NCI-H345 treated with DMSO at 0.1 percent for 48 hours (cell line): ENCODE results near the gene C1orf105.
"Not testable (repeated sequence)": the region's sequence is repeated elsewhere in the genome, so short reads cannot be mapped to it uniquely, and the experiment has no call there.

Experiments
- DNase-seq: peaks from one replicate; lab custom pipeline; 2025; ENCODE audit not compliant: unreplicated experiment; lab: John Stamatoyannopoulos, UW

The C1orf105 gene

DNA sequence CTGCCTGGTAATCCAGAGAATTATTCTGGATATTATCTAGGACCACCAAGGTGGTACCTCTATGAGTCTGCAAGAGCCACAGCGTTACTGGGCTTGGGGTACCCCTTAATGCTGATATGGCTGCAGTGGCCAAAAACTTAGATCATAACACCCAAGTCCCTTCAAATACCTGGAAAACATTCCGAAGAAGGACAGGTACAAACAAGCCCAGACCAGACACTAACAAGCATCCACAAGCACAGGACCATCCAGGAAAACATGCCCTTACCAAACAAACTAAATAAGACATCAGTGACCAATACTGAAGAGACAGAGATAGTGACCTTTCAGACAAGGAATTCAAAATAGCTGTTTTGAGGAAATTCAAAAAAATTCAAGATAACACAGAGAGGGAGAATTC, 2.9 kb downstream of the C1orf105 start:
- no peak for DNase-seq

DNA sequence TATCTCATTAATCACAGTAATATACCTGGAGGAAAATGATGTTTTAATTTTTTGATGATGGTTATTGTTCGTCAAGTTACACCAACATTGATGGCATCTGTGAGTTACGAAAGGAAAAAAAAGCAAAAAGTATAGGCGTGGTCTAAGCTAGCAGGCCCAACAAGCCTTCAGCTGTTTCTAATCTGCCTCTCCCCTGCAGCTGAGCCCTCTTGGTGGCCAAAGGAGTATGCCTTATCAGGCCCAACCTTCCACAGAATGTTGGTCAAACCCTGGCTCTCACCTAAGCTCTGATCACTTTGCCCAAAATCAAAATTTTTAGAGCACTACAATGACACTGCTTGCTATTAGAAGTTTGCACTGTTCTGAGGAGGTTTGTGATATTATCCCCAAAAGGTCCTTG, 4.9 kb downstream of the C1orf105 start:
- DNase-seq = no peak

DNA sequence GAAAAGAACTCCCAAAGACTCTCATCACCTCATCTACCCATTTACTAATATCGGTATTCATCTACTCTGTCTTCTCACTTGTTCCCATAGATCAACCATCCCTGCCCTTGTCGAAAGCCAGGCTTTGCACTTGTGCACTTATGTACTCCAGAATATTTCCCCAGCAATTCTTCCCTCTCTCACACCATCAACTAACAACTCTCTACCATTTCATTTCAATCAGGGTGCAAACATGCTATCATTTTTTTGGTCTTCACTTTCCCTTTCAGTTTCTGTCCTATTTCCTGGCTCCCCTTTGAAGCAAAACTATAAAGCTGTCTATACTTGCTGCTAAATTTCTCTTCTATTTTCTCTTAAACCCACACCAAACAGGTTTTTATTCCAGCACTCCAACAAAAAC, 6.7 kb downstream of the C1orf105 start:
- DNase-seq = no peak

DNA sequence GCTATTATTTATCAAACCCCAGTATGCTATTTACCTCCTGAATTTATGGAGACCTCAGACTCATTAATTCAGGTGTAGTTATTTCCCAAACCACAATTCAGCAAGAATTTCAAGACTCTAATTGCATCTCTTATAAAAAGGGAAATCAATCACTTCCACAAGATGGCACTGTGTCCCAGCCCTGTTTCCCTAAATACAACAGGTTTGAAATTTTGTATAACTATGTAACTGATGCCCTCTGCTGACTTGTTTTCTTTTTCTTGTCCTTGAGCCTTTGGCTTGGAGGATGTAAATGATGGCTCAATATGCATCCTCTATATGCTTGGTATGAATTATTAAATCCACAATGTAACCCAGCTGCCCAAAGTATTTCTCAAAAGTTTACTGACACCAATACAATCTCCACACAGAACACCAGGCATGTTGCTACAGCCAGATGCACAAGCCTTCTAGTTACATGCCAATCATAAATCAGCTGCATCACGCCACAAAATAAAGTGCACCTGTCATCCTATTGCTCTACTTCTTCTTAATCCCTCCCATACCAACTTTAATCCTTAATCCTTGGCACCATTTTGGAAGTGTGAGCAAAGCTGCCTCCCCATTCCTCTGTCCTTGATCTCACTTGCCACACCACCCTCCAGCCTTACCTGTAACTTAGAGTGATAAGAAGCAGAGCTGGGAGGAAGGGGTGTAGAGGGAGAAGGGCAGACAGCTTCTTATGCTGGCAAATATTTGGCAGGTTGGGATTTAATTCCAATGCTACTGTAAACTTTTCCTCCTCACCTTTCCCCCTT, 9.0 kb downstream of the C1orf105 start:
- peak; percentile 35 for DNase-seq

DNA sequence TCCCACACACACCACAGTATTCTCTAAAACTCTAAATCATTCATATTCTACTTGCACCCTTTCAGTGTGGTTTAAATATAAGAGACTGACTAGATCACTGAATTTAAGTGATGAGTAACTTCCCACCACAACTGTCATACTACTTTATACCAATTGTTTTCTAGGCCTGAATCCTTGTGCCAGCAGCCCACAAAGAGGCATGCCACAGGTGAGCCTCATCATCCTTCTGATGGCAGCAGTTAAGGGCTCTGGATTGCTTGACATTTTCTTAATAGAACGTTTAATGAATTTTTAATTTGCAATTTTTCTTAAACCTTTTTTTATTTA, 9.6 kb downstream of the C1orf105 start:
- DNase-seq = no peak

DNA sequence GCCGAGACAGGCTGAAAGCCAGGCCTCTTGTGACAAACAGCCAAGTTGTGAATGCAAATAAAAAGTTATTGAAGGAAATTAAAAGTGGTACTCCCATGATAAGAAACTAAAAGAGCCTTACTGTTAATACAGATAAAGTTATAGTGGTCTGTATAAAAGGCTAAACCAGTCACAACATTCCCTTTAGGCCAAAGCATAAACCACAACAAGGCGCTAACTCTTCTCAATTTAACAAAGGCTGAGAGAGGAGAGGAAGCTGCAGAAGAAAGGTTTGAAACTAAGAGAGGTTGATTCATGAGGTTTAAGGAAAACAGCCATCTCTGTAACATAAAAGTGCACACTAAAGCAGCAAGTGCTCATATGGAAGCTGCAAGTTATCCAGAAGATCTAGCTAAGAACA, 10.7 kb downstream of the C1orf105 start:
- no peak for DNase-seq

DNA sequence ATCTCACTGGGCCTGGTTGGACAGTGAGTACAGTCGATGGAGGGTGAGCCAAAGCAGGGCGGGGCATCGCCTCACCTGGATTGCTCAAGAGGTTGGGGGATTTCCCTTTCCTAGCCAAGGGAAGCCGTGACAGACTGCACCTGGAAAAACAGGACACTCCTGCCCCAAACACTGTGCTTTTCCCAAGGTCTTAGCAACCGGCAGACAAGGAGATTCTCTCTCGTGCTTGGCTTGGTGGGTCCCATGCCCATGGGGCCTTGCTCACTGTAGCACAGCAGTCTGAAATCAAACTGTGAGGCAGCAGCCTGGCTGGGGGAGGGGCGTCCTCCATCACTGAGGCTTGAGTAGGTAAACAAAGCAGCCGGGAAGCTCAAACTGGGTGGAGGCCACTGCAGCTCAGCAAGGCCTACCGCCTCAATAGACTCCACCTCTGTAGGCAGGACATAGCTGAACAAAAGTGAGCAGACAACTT, 11.3 kb downstream of the C1orf105 start:
- DNase-seq = no peak

DNA sequence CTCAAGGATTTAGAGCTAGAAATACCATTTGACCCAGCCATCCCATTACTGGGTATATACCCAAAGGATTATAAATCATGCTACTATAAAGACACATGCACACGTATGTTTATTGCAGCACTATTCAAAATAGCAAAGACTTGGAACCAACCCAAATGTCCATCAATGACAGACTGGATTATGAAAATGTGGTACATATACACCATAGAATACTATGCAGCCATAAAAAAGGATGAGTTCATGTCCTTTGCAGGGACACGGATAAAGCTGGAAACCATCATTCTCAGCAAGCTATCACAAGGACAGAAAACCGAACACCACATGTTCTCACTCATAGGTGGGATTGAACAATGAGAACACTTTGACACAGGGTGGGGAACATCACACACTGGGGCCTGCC, 16.7 kb downstream of the C1orf105 start:
- not testable (repeated sequence) for DNase-seq

DNA sequence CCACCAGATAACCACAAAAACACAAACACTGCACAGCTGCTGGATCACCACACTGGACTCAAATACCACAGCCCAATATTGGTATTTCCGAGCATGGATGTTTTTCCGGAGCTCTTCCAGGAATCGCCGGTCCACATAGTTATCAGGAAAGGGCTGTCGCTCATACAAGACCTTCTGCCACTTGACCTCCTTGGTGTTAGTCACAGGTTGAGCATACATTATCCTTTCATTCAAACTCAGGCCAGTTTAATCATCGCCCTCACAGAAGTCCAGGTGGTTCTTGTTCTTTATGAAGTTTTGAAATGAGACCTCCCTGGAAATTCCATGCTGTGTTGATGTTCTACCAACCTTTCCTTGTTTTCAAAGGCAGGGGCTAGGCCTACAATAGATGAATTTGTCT, 21.9 kb downstream of the C1orf105 start:
- DNase-seq = no peak

DNA sequence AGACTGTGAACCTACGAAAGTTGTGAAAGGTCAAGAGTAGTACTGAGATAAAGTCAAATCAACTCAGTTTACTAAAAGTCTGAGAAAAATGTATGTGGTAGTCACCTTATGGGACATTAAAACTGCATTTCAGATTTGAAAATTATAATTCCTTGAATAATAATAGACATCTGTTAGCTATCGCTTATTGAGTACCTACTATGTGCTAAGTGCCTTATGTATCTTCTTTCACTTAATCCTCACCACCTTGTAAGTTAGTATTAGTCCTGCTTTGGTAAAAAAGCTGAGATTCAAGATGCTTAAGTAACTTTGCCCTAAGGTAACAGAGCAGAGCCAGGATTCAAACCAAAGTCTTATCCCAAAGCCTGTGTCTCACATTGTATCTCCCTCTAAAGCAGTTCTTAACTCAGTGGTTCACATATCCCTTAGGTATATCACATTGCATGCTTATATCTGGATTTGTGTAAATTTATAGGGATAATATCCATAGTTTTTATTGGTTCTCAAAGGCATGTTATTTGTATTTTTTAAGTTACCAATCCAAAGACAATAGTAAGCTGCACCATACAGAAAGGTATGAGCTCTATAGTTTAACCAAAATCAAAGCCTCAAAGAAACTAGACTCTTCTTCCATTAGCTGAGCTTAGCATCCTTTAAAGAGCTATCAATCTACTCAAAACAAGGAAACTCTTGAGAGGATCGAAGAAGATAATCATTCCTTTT, 22.5 kb downstream of the C1orf105 start:
- no peak for DNase-seq

DNA sequence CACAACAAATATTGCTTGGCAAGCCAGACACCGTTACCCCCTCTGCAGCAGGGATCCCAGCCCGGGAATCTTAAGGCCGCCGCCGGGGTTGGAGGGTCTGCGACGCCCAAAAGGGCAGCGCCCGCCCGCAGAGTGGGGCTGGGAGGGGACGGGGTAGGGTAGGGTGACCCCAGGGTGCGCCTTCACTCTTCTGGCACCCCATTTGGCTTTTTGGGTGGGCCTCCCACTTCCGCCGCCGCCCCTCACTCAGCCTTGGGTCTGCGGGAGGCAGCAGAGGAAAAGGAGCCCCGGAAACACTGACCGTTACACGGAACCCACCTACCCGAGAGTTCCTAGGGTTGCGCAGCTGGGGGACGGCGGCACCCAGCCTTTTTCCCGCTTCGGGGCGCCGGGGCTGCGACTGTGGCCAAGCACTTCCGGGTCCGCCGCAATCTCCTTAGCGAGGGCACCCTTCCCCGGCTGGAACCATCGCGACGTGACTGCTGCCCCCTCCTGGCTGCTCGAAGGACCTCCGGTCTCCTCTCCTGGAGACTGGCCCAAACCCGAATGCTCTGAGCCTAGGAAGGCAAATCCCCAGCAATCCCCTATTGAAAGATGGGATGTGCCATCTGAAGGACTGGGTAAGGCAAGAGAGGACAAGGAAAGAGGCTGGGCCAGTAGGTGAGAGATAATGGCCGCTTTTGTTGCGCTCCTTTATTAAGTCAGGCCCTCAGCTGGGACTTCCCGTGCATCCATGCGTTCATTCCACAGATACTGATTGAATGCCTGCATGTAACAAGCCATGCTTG, 23.4 kb downstream of the C1orf105 start, which contains the start of gene PIGC:
PIGC (minus strand) TSS at position 404 of the 788 bp plus-strand sequence. CDS start 1,447 bp downstream, outside the sequence.
- DNase-seq = peak; percentile 90

DNA sequence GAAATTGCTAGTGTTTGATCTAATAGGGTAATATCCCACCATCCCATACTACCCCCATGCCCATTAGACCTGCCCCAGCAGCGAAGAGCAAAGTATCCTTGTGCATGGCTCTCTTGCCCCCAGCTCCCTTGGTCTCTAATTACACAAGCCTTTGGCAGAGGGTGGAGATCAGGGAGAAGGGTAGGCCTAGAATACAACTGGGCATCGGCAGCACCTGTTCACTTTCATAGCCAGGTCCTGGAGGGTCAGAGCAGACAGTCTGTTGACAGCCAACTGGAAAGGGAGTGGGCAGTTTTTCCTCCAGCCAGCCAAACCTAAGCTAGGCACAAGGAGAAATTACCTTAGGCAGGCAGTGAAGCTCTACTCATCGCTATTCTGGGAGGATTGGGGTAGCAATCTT, 26.1 kb downstream of the C1orf105 start:
- no peak for DNase-seq

DNA sequence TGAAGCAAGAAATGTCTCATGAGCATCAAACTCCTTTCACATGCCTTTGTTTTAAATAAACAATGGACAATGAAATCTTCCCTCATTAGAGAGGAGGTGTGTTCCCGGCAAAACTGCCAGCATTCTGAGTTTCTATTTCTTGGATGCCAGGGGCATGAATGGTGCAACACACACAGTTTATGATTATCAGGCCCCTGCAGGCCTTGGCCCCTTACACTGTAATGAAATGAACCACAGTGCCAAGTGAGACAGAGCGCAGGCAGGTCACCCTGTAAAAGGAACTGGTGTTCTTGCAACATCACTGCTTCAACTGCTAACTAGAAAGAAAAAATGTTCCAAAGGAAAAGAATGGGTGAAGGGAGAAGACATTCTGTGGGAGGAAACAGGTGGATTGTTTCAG, 27.2 kb downstream of the C1orf105 start:
- DNase-seq = no peak

DNA sequence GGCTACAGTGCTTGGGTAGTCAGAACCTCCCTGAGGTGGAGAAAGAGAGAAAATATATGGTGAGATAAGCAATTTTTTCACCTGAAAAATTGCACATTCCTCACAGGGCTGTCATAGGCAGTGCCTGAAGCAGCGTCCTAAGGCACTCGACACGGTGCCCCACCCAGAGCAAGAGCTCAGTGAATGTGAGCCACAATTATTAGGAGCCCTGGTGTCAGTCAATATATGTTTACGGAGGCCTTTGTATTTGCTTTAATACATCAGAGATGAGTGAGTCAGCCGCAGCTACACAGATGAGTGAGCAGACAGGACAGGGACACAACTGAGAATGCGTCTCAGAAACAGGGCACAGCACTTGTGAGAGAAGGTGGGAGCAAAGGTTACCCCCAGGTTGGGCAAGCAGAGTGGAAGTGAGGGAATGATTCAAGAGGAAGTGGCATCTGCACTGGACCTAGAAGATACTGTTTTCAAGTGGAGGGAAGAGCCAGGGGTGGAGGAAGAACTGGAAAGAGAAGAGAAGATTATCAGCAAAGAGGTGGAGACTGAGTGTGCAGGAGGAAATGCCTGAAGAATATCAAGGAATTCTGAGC, 28.6 kb downstream of the C1orf105 start:
- no peak for DNase-seq

DNA sequence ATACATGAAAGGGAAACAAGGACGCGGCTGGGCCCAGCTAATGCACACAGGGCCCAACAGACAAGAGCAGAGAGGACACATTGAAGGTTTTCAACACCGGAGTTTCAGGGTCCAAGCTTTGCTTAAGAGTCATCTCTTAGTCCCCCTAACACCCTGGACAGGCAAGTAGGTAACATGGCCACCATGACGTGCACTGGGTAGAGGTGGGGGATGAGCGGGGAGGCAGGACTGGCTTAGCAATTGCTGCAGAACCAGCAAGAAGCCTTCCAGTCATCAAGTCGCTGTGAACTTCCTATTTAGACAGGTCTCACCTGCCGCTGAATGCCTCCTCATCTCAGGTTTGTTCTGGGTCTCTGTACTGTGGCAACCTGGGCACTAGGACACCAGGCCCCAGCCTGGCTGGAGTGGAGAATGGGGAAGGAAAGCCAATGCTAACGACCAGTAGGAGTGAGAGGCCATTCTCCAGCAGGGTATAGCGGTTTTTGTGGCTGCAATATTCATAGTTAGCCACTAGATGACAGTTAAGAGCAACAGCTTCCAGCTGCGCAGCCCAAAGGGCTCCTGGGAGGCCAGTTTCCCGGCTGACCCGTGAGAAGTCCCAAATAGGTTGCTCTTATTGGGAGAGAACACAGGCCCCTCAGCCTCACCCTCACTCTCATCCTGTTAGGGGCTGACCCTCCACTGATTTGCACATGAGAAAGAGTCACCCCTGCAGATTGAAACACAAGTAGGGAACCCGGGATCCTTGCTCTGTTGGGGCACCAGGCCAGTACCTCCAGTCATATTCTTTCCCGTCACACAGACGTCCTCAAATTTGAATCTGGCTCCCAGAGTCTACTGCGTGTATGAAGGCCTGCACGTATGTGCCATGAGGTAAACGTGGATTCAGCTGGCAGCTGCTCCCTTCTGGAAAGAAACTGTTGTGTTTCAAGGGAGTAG, 29.4 kb downstream of the C1orf105 start:
- DNase-seq = peak; percentile 17

DNA sequence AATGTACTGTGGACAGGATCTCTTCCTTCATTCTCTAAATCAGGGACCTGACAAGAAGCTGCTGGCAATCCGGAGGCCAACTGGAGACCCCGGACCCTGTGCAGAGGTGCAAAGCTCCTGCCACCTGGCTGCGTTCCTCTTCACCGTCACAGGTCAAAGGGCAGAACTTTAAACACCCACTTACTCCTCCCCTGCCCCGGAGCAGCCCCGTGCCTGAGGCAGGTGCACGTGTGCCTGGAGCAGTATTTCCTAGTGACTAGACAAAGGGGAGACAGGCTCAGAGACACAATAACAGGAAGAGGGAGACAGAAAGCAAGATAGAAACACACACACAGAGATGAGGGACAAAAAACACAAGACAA, 30.0 kb downstream of the C1orf105 start:
- DNase-seq = peak; percentile 25

DNA sequence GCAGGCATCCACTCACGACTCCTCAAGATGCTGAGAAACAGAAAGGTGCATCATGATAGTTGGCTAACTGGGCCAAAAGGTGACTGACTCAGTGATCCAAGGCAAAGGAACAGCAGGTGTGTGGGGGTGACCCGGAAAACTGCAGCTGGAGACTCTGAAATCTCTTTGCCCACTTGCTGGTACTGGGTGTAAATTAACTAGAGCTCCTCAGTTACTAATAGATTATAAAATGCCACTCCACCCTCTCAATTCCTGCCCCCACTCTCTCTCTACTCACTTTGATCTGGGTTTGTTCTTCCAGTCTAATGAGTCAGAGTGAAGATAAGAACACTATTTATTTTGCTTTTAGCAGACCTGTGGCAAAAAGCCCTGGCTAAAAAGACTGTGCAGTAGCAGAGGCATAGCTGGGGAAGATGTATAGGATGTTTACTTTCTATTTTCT, 30.5 kb downstream of the C1orf105 start:
- no peak for DNase-seq

DNA sequence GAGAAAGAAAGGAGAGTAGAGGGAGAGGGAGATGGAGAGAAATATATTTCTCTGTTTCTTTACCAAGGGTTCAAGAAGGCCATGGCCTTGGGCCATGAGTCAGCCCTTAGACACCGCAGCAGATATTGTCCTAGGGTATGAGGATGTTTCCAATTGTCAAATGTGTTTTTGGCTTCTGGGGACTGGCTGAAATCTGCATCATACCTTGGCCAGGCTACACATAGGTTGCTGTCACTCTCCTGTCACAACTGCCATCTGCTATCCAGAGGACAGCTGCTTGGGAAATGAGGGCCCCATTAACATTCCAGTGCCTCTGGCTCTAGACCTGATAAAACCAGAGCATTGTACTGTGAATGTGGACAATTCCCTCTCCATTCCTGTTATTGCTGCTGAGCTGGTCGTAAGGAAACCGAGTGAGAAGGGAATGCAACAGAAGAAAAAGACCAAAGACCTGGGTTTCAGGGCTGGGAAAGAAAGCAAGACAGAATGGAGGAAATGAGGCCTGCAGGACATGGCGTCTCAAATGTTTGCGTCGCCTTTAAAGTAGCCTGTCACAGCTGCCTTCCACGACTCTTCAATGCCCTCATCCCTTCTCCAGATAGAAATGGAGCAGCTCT, 32.2 kb downstream of the C1orf105 start:
- DNase-seq = no peak

DNA sequence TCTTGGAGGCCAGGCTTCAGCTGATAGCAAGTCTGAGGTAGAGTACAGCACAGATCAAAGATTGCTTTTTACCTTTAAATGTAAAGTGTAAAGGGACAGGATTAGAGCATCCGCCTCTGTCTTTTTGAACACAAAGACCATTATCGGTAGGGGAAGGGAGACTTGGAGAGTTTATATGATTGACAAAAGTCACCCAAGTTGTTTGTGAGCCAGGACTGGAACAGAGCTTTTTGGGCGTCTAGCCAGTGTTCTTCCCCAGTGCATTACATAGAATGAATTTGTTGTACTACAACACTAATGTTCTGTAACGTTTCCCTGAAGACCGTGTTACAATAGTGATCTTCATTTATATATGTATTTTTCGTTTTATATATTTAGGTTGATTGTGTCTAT, 32.7 kb downstream of the C1orf105 start:
- DNase-seq = no peak

DNA sequence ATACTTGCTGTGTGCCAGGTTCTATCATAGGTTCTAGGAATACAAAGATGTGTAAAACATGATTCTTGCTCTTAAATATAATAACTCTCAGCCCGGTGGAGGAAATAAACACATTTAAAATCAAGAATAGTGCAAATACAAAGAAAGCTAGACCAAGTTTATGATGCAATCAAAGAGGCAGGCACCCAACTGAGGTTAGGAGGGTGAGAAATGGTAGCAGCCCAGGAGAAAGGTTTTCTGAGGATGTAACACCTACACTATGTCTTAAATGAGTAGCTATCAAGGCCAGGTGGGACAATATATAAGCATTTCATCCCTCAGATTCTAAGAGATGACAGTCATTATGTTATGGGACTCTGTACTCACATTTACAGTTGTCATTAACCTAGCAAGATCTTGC, 33.1 kb downstream of the C1orf105 start:
- no peak for DNase-seq
